Mesenchymal stem cell (in vitro differentiated cells and primary cell): ENCODE results near the gene PODXL2.

Experiments
- DNase-seq: peaks from one replicate; pipeline ENCODE4 v3.0.0-alpha.2; 2013
- H2AFZ ChIP-seq: one replicate; pipeline ENCODE4 v1.6.1; 2013; ENCODE audit warnings: low read depth, mild to moderate bottlenecking, control low read depth, inconsistent platforms, low read length, moderate library complexity
- H2AK5ac ChIP-seq: 2 replicates; pipeline ENCODE4 v1.6.1; 2013; ENCODE audit warnings: low read length, moderate library complexity, mild to moderate bottlenecking, inconsistent platforms; ENCODE audit not compliant: severe bottlenecking
- H2BK120ac ChIP-seq: one replicate; pipeline ENCODE4 v1.6.1; 2013; ENCODE audit warnings: low read depth, mild to moderate bottlenecking, inconsistent platforms, low read length, moderate library complexity
- H2BK12ac ChIP-seq, 2 experiments: one replicate each; pipeline ENCODE4 v1.6.1; 2013; ENCODE audit warnings: inconsistent platforms in 2 of 2, low read length in 2 of 2, mild to moderate bottlenecking in 2 of 2, moderate library complexity in 2 of 2, control low read depth in 1 of 2
- H2BK15ac ChIP-seq: one replicate; pipeline ENCODE4 v1.6.1; 2013; ENCODE audit warnings: mild to moderate bottlenecking, low read depth, inconsistent platforms; ENCODE audit not compliant: poor library complexity, severe bottlenecking
- H2BK5ac ChIP-seq: 2 replicates; pipeline ENCODE4 v1.6.1; 2013; ENCODE audit warnings: low read depth, mild to moderate bottlenecking, low read length, control low read depth, inconsistent platforms; ENCODE audit not compliant: poor library complexity, severe bottlenecking
- H3K14ac ChIP-seq, 2 experiments: one replicate each; pipeline ENCODE4 v1.6.1; 2013; ENCODE audit warnings: inconsistent platforms in 2 of 2, low read length in 2 of 2, control low read depth in 1 of 2, mild to moderate bottlenecking in 1 of 2, moderate library complexity in 1 of 2
- H3K18ac ChIP-seq, 2 experiments: one replicate each; pipeline ENCODE4 v1.6.1; 2013; ENCODE audit warnings: inconsistent platforms in 2 of 2, low read length in 2 of 2, control low read depth in 1 of 2, low read depth in 1 of 2, mild to moderate bottlenecking in 1 of 2
- H3K23ac ChIP-seq, 2 experiments: one replicate each; pipeline ENCODE4 v1.6.1; 2013; ENCODE audit warnings: inconsistent platforms in 2 of 2, low read length in 2 of 2, mild to moderate bottlenecking in 2 of 2, moderate library complexity in 2 of 2, control low read depth in 1 of 2
- H3K27ac ChIP-seq: 2 replicates; pipeline ENCODE4 v1.5.1; 2013; ENCODE audit warnings: mild to moderate bottlenecking, moderate library complexity, low read length, control low read depth, inconsistent platforms; ENCODE audit not compliant: poor library complexity, severe bottlenecking
- H3K27me3 ChIP-seq, 2 experiments: 2 replicates each; pipeline versions ENCODE4 v1.6.1 to v1.7.0; 2013; ENCODE audit warnings: low read length in 2 of 2, mild to moderate bottlenecking in 2 of 2, moderate library complexity in 2 of 2, control low read depth in 1 of 2, inconsistent platforms in 1 of 2; ENCODE audit not compliant: control insufficient read depth in 1 of 2, insufficient read depth in 1 of 2
- H3K36me3 ChIP-seq, 2 experiments: 2 replicates each; pipeline versions ENCODE4 v1.6.1 to v1.7.0; 2013; ENCODE audit warnings: low read length in 2 of 2, control low read depth in 1 of 2, inconsistent platforms in 1 of 2, low read depth in 1 of 2, mild to moderate bottlenecking in 1 of 2; ENCODE audit not compliant: insufficient read depth in 2 of 2, control insufficient read depth in 1 of 2
- H3K4ac ChIP-seq, 2 experiments: one replicate each; pipeline ENCODE4 v1.6.1; 2013; ENCODE audit warnings: inconsistent platforms in 2 of 2, low read length in 2 of 2, mild to moderate bottlenecking in 2 of 2, moderate library complexity in 2 of 2, control low read depth in 1 of 2, low read depth in 1 of 2
- H3K4me1 ChIP-seq: 2 replicates; pipeline ENCODE4 v1.6.1; 2013; ENCODE audit warnings: low read depth, low read length, control low read depth; ENCODE audit not compliant: control insufficient read depth, insufficient read depth
- H3K4me2 ChIP-seq: 2 replicates; pipeline ENCODE4 v1.6.1; 2013; ENCODE audit warnings: low read length, mild to moderate bottlenecking, inconsistent platforms; ENCODE audit not compliant: poor library complexity, severe bottlenecking
- H3K4me3 ChIP-seq, 2 experiments: 2 replicates each; pipeline versions ENCODE4 v1.5.1 to v1.7.0; 2013; ENCODE audit warnings: low read length in 2 of 2, mild to moderate bottlenecking in 2 of 2, control low read depth in 1 of 2, low read depth in 1 of 2; ENCODE audit not compliant: insufficient read depth in 1 of 2
- H3K79me1 ChIP-seq: replicated peaks from 2 replicates; pipeline ENCODE4 v1.6.1; 2013; ENCODE audit warnings: mild to moderate bottlenecking, control low read depth, low read length, inconsistent platforms; ENCODE audit not compliant: poor library complexity, severe bottlenecking
- H3K9ac ChIP-seq: 2 replicates; pipeline ENCODE4 v1.7.0; 2013; ENCODE audit warnings: mild to moderate bottlenecking, low read length, moderate library complexity
- H3K9me3 ChIP-seq: 2 replicates; pipeline ENCODE4 v1.7.0; 2013; ENCODE audit warnings: mild to moderate bottlenecking, low read length; ENCODE audit not compliant: control insufficient read depth
- H4K8ac ChIP-seq: one replicate; pipeline ENCODE4 v1.6.1; 2013; ENCODE audit warnings: inconsistent platforms, mild to moderate bottlenecking, low read length, moderate library complexity
- H4K91ac ChIP-seq: one replicate; pipeline ENCODE4 v1.6.1; 2013; ENCODE audit warnings: mild to moderate bottlenecking, low read length, inconsistent platforms
- WGBS: methylation state at CpG from one replicate; pipeline ENCODE4 v1.1.7; 2013; ENCODE audit warnings: mixed read lengths; 5-methylcytosine and 5-hydroxymethylcytosine counted together

The PODXL2 gene

GRCh38 chr3:127676921-127677351, 48.0 kb downstream of the PODXL2 start:
- Histone ChIP-seq H3K14ac (no peak overlapping the region), H3K4ac (no peak overlapping the region), H4K8ac (no peak overlapping the region), H3K79me1 (peaks cover 18% of the 10 kb centered on the region), H3K4me3 (no peak overlapping the region), H2AFZ (no peak overlapping the region), H2BK120ac (no peak overlapping the region), H3K27ac (no peak overlapping the region), H3K9me3 (no peaks in the 10 kb centered on the region), H2BK15ac (no peak overlapping the region), H2AK5ac (no peak overlapping the region), H3K9ac (no peak overlapping the region), H3K23ac (no peak overlapping the region), H2BK5ac (no peak overlapping the region), H3K18ac (no peak overlapping the region), H3K27me3 (no peaks in the 10 kb centered on the region), H3K36me3 (peaks cover 46 to 59% of the 10 kb centered on the region in 2 experiments), H4K91ac (no peak overlapping the region), H3K4me1 (peaks cover 16% of the 10 kb centered on the region), H3K4me2 (no peak overlapping the region), H2BK12ac (no peak overlapping the region)
- 95% methylated on average over 21 of the region's 21 CpGs for WGBS
- no peak for DNase-seq

GRCh38 chr3:127677541-127678314, 48.7 kb downstream of the PODXL2 start:
- Histone ChIP-seq H2BK15ac (no peak overlapping the region), H3K9me3 (no peaks in the 10 kb centered on the region), H3K9ac (no peak overlapping the region), H4K91ac (no peak overlapping the region), H3K4me1 (peaks cover 14% of the 10 kb centered on the region), H2BK5ac (no peak overlapping the region), H3K14ac (no peak overlapping the region), H3K4me3 (no peak overlapping the region), H3K27me3 (no peaks in the 10 kb centered on the region), H3K4ac (no peak overlapping the region), H3K18ac (no peak overlapping the region), H2AFZ (no peak overlapping the region), H3K36me3 (peaks cover 46 to 59% of the 10 kb centered on the region in 2 experiments), H2BK120ac (no peak overlapping the region), H4K8ac (no peak overlapping the region), H3K23ac (no peak overlapping the region), H3K79me1 (peaks cover 14% of the 10 kb centered on the region), H2BK12ac (no peak overlapping the region), H3K4me2 (no peak overlapping the region), H2AK5ac (no peak overlapping the region), H3K27ac (no peak overlapping the region)
- DNase-seq, result no peak
- 91% methylated on average over 17 of the region's 17 CpGs for WGBS

- no peak overlapping the region for H3K9ac ChIP-seq
- H3K23ac ChIP-seq, result no peak overlapping the region
- H2AK5ac ChIP-seq, result no peak overlapping the region
- H2AFZ ChIP-seq, result no peak overlapping the region
- no peak overlapping the region for H2BK12ac ChIP-seq
- H3K79me1 ChIP-seq, result peaks cover 12% of the 10 kb centered on the region
- H3K18ac ChIP-seq, result no peak overlapping the region
- peaks cover 46 to 59% of the 10 kb centered on the region in 2 experiments for H3K36me3 ChIP-seq
- no peak overlapping the region for H3K4ac ChIP-seq
- H2BK5ac ChIP-seq, result no peak overlapping the region
- no peak overlapping the region for H3K4me3 ChIP-seq
- no peak for DNase-seq
- no peak overlapping the region for H2BK15ac ChIP-seq
- H3K14ac ChIP-seq, result no peak overlapping the region
- H3K4me2 ChIP-seq, result no peak overlapping the region
- no peak overlapping the region for H2BK120ac ChIP-seq
- H4K91ac ChIP-seq, result no peak overlapping the region
- H3K27me3 ChIP-seq, result no peaks in the 10 kb centered on the region
- 95% methylated on average over 8 of the region's 8 CpGs for WGBS
- no peak overlapping the region for H4K8ac ChIP-seq
- H3K4me1 ChIP-seq, result peaks cover 13% of the 10 kb centered on the region
- no peak overlapping the region for H3K27ac ChIP-seq
- no peaks in the 10 kb centered on the region for H3K9me3 ChIP-seq
These were observed 49.3 kb downstream of the PODXL2 start for GRCh38 chr3:127678315-127678599.

GRCh38 chr3:127678611-127679533, 49.9 kb downstream of the PODXL2 start:
- Histone ChIP-seq H2BK12ac (no peak overlapping the region), H2BK15ac (no peak overlapping the region), H4K8ac (no peak overlapping the region), H3K18ac (no peak overlapping the region), H4K91ac (no peak overlapping the region), H2AFZ (no peak overlapping the region), H3K4me3 (no peak overlapping the region), H2BK120ac (no peak overlapping the region), H3K9ac (no peak overlapping the region), H3K4ac (no peak overlapping the region), H3K4me1 (peaks cover 9% of the 10 kb centered on the region), H3K27ac (no peak overlapping the region), H2AK5ac (no peak overlapping the region), H3K79me1 (peaks cover 7% of the 10 kb centered on the region), H2BK5ac (no peak overlapping the region), H3K36me3 (peaks cover 46 to 59% of the 10 kb centered on the region in 2 experiments), H3K14ac (no peak overlapping the region), H3K4me2 (no peak overlapping the region), H3K27me3 (no peaks in the 10 kb centered on the region), H3K9me3 (no peaks in the 10 kb centered on the region), H3K23ac (no peak overlapping the region)
- 91% methylated on average over 12 of the region's 12 CpGs for WGBS
- DNase-seq, result no peak
